Mammary epithelial cell (primary cell): Measurements from ENCODE around the gene WHRN.
A peak's percentile ranks its signal among the peaks of the same experiment; 100 is the strongest.

Experiments
- EZH2 ChIP-seq: IDR thresholded peaks from 2 replicates; pipeline ENCODE4 v1.6.1; 2012; ENCODE audit warnings: low read length, inconsistent platforms, borderline replicate concordance
- TF ChIP-seq, protein P1 (sequence below), 2 donors: IDR thresholded peaks in 1 of 2; conservative IDR thresholded peaks in 1 of 2; 2 replicates each; pipeline ENCODE4 v1.5.1; 2011 to 2012; ENCODE audit warnings: inconsistent platforms in 2 of 2, low read length in 2 of 2, mild to moderate bottlenecking in 2 of 2, control low read depth in 1 of 2, low read depth in 1 of 2; ENCODE audit not compliant: insufficient read depth in 1 of 2; ENCODE audit errors: extremely low read depth in 1 of 2

DNA sequence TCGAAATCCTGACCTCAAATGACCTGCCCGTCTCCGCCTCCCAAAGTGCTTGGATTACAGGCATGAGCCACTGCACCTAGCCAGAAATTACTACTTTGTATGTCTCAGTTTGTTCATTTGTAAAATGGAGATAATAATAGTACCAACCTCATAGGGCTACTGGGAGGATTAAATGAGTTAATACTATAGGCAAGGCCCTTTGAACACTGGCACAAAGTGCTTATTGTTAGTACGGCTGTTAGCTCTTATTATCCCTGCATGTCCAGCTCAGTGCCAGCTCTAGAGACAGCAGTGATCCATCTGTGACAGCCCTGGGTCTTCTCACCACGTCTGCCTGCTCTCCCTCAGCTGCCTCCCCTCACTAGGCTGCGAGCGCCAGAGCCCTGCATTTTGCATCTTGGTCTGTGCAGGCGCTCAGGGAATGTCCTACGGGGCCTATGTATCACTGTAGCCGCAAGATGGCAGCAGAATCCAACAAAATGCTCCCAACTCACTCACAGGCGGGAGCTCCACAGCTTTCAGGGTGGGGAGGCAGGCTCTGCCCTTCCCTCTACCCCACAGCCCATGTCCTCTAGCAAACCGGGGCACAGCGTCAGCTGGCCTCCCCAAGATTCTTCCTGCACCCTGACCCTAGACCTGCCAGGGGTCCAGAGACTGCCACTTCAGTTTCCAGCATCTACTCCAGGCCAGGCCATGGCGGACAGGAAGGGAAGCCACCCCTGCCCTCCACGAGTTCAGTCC is 99.8 kb downstream of the WHRN start:
- TF ChIP-seq, protein P1, sequence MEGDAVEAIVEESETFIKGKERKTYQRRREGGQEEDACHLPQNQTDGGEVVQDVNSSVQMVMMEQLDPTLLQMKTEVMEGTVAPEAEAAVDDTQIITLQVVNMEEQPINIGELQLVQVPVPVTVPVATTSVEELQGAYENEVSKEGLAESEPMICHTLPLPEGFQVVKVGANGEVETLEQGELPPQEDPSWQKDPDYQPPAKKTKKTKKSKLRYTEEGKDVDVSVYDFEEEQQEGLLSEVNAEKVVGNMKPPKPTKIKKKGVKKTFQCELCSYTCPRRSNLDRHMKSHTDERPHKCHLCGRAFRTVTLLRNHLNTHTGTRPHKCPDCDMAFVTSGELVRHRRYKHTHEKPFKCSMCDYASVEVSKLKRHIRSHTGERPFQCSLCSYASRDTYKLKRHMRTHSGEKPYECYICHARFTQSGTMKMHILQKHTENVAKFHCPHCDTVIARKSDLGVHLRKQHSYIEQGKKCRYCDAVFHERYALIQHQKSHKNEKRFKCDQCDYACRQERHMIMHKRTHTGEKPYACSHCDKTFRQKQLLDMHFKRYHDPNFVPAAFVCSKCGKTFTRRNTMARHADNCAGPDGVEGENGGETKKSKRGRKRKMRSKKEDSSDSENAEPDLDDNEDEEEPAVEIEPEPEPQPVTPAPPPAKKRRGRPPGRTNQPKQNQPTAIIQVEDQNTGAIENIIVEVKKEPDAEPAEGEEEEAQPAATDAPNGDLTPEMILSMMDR (conservative IDR thresholded peaks at IDR 0.05 in 1 of 2, IDR thresholded peaks at IDR 0.05 in 1 of 2; ENCODE audit: extremely low read depth in 1 of 2, insufficient read depth in 1 of 2, low read depth in 1 of 2, low read length in 2 of 2) = peak; percentile 86 to 87
- TF ChIP-seq EZH2 = no peak
